Fibroblast of the aortic adventitia (primary cell): ENCODE results near the gene ORC1. TPM values are rescaled to one million over a fixed set of nuclear protein-coding genes. Genes with fewer than 3 reads are reported as not detected.

Experiments used
- DNase-seq: peaks from one replicate; pipeline ENCODE4 v3.0.0-alpha.2; 2010; ENCODE audit warnings: low read depth
- H3K4me3 ChIP-seq: 2 replicates; pipeline ENCODE4 v1.5.1; 2011; ENCODE audit warnings: low read depth, mild to moderate bottlenecking, control low read depth, low read length, moderate library complexity
- CTCF ChIP-seq: IDR thresholded peaks from 2 replicates; pipeline ENCODE4 v1.5.1; 2011; ENCODE audit warnings: mild to moderate bottlenecking, low read length, control low read depth, inconsistent platforms; ENCODE audit not compliant: insufficient read depth
- total RNA-seq: library from RNA; depleted of rRNA; stranded (reverse); fragments of >200 nt; gene quantifications from 2 replicates; pipeline ENCODE4 v1.2.3, GENCODE V29; 2012; ENCODE audit warnings: low replicate concordance

ORC1 gene
- total RNA-seq, 1 donor = 12.6 TPM

GRCh38 chr1:52359676-52360594 lies 44.3 kb downstream of the ORC1 start:
- no peak for DNase-seq
- no peak for TF ChIP-seq CTCF
- H3K4me3 ChIP-seq = no peak overlapping the region

- DNase-seq = no peak
- H3K4me3 ChIP-seq = no peak overlapping the region
- no peak for TF ChIP-seq CTCF
These were observed 45.2 kb downstream of the ORC1 start for GRCh38 chr1:52358851-52359497.

GRCh38 chr1:52357397-52357796 lies 46.8 kb downstream of the ORC1 start:
- TF ChIP-seq CTCF = no peak
- no peak for DNase-seq
- no peak overlapping the region for H3K4me3 ChIP-seq

- no peak for DNase-seq
- no peak for TF ChIP-seq CTCF
- H3K4me3 ChIP-seq = no peak overlapping the region
These were observed 47.3 kb downstream of the ORC1 start for GRCh38 chr1:52356818-52357355.

GRCh38 chr1:52355847-52356505 lies 48.2 kb downstream of the ORC1 start:
- no peak for TF ChIP-seq CTCF
- DNase-seq = no peak
- no peak overlapping the region for H3K4me3 ChIP-seq

- DNase-seq = no peak
- TF ChIP-seq CTCF = no peak
- no peak overlapping the region for H3K4me3 ChIP-seq
These were observed 48.8 kb downstream of the ORC1 start for GRCh38 chr1:52355436-52355835.
